GM23248 (cell line): ENCODE measurements around the gene FTL. TPM values are rescaled to one million over a fixed set of nuclear protein-coding genes. Genes with fewer than 3 reads are reported as not detected.

ENCODE experiments used
- DNase-seq: peaks from one replicate; pipeline ENCODE4 v3.0.0-alpha.2; 2015
- H2AFZ ChIP-seq: fragments of 200-600 bp; sonication (generic); 2 replicates; pipeline ENCODE4 v1.6.1; 2016; ENCODE audit warnings: antibody characterized with exemption
- H3F3A ChIP-seq: fragments of 200-600 bp; sonication (generic); 2 replicates; pipeline ENCODE4 v1.6.1; 2016; ENCODE audit warnings: mild to moderate bottlenecking, antibody characterized with exemption, mixed run types; ENCODE audit not compliant: insufficient read depth
- H3K27ac ChIP-seq: fragments of 200-600 bp; sonication (generic); 2 replicates; pipeline ENCODE4 v1.5.1; 2016; ENCODE audit warnings: mild to moderate bottlenecking
- H3K27me3 ChIP-seq: fragments of 200-600 bp; sonication (generic); replicated peaks from 2 replicates; pipeline ENCODE4 v1.6.1; 2016; ENCODE audit warnings: mild to moderate bottlenecking; ENCODE audit not compliant: insufficient read depth
- H3K36me3 ChIP-seq: fragments of 200-600 bp; sonication (generic); 2 replicates; pipeline ENCODE4 v1.6.1; 2016; ENCODE audit warnings: low read depth, mild to moderate bottlenecking
- H3K4me1 ChIP-seq: fragments of 200-600 bp; sonication (generic); 2 replicates; pipeline ENCODE4 v1.6.1; 2016; ENCODE audit warnings: mild to moderate bottlenecking; ENCODE audit not compliant: insufficient read depth
- H3K4me2 ChIP-seq: fragments of 200-600 bp; sonication (generic); one replicate; pipeline ENCODE4 v1.6.1; 2016; ENCODE audit warnings: mild to moderate bottlenecking; ENCODE audit not compliant: unreplicated experiment
- H3K4me3 ChIP-seq: fragments of 200-600 bp; sonication (generic); 2 replicates; pipeline ENCODE4 v1.5.1; 2016; ENCODE audit warnings: mild to moderate bottlenecking
- H3K79me2 ChIP-seq: fragments of 200-600 bp; sonication (generic); 2 replicates; pipeline ENCODE4 v1.6.1; 2016; ENCODE audit warnings: mild to moderate bottlenecking; ENCODE audit not compliant: insufficient read depth
- H3K9ac ChIP-seq: fragments of 200-600 bp; sonication (generic); 2 replicates; pipeline ENCODE4 v1.6.1; 2016; ENCODE audit warnings: mild to moderate bottlenecking
- H3K9me2 ChIP-seq: fragments of 200-600 bp; sonication (generic); 2 replicates; pipeline ENCODE4 v1.6.1; 2016; ENCODE audit warnings: mixed run types, mild to moderate bottlenecking, moderate library complexity; ENCODE audit not compliant: insufficient read depth
- H3K9me3 ChIP-seq: fragments of 200-600 bp; sonication (generic); one replicate; pipeline ENCODE4 v1.6.1; 2017; ENCODE audit warnings: low read depth
- H4K20me1 ChIP-seq: fragments of 200-600 bp; sonication (generic); 2 replicates; pipeline ENCODE4 v1.6.0; 2016; ENCODE audit not compliant: insufficient read depth
- EZH2 ChIP-seq: fragments of 200-600 bp; sonication (generic); IDR thresholded peaks from 2 replicates; pipeline ENCODE4 v1.6.1; 2018; ENCODE audit warnings: antibody characterized with exemption, mild to moderate bottlenecking; ENCODE audit not compliant: insufficient read depth, poor library complexity, severe bottlenecking
- EZH2phosphoT487 ChIP-seq: fragments of 200-600 bp; sonication (generic); IDR thresholded peaks from 2 replicates; pipeline ENCODE4 v1.6.1; 2018; ENCODE audit warnings: antibody characterized with exemption, moderate library complexity, mild to moderate bottlenecking, low read depth; ENCODE audit not compliant: insufficient read depth
- WGBS, 2 experiments: methylation state at CpG; one replicate each; pipeline ENCODE4 v1.1.6; 2015 to 2017; ENCODE audit warnings: low lambda C conversion rate in 2 of 2, low coverage in 1 of 2; ENCODE audit errors: missing lambda C conversion rate in 2 of 2; 5-methylcytosine and 5-hydroxymethylcytosine counted together
- in situ Hi-C: fragments of 300-500 bp; cut with MboI; formaldehyde crosslinking; loops from 2 replicates; pipeline ENCODE4 v1.15.0; 2020
- polyA plus RNA-seq: library from polyadenylated mRNA; unstranded; fragments of >200 nt; fragmentation: Nextera tagmentation; extraction: Ambion mirVana; gene quantifications from 2 replicates; pipeline ENCODE4 v1.2.1, GENCODE V29; 2016
- total RNA-seq: library from RNA; depleted of rRNA; stranded (reverse); fragments of >200 nt; shearing (Covaris generic); gene quantifications from 2 replicates; pipeline ENCODE4 v1.2.3, GENCODE V29; 2014

Gene FTL
- total and polyA plus RNA-seq, 2 experiments from 2014 or later = 2,848 to 8,171 TPM

GRCh38 chr19:48967346-48968178, 2.5 kb downstream of the FTL start:
- peak overlapping the region; percentile 97 for H3K27ac ChIP-seq

GRCh38 chr19:48968179-48968661, 3.1 kb downstream of the FTL start:
- WGBS, 2 experiments = 40 to 53% methylated on average over 4 of the region's 4 CpGs
- in situ Hi-C loops = no loop called here
- Histone ChIP-seq H3K36me3 (peaks cover 37% of the 10 kb centered on the region), H3K9me3 (no peaks in the 10 kb centered on the region), H3K4me1 (peaks cover 23% of the 10 kb centered on the region), H3K27me3 (no peaks in the 10 kb centered on the region), H4K20me1 (peaks cover 12% of the 10 kb centered on the region; the same call in 1 of the 2 replicates), H2AFZ (no peak overlapping the region), H3F3A (peaks cover 69% of the 10 kb centered on the region), H3K9ac (peak overlapping the region; percentile 95; the same call in 1 of the 2 replicates), H3K27ac (peak overlapping the region; percentile 97), H3K9me2 (no peaks in the 10 kb centered on the region), H3K79me2 (peaks cover 22% of the 10 kb centered on the region), H3K4me3 (no peak overlapping the region), H3K4me2 (no peak overlapping the region)
- peak; percentile 43 for DNase-seq
- TF ChIP-seq EZH2 (no peak), EZH2phosphoT487 (no peak)

More at GRCh38 chr19:48967346-48968178, 2.5 kb downstream of the FTL start:
- H3F3A ChIP-seq = peaks cover 66% of the 10 kb centered on the region
- H3K4me3 ChIP-seq = peak overlapping the region; percentile 97
- H3K27me3 ChIP-seq = no peaks in the 10 kb centered on the region
- H3K9me3 ChIP-seq = no peaks in the 10 kb centered on the region
- H3K79me2 ChIP-seq = peaks cover 22% of the 10 kb centered on the region
- H3K36me3 ChIP-seq = peaks cover 34% of the 10 kb centered on the region; the same call in 1 of the 2 replicates
- H2AFZ ChIP-seq = no peak overlapping the region
- peaks cover 24% of the 10 kb centered on the region for H3K4me1 ChIP-seq
- peak; percentile 58 for DNase-seq
- TF ChIP-seq EZH2 (no peak), EZH2phosphoT487 (no peak)
- no peaks in the 10 kb centered on the region for H3K9me2 ChIP-seq
- 69 to 70% methylated on average over 14 of the region's 14 CpGs for WGBS, 2 experiments
- peak overlapping the region; percentile 98 for H3K4me2 ChIP-seq
- peaks cover 12% of the 10 kb centered on the region; the same call in 1 of the 2 replicates for H4K20me1 ChIP-seq
- in situ Hi-C loops = no loop called here
- peak overlapping the region; percentile 95 for H3K9ac ChIP-seq

GRCh38 chr19:48968813-48969218, 3.7 kb downstream of the FTL start:
- Histone ChIP-seq H3K27ac (peak overlapping the region; percentile 97; the same call in 1 of the 2 replicates), H3K9me2 (no peaks in the 10 kb centered on the region), H3K4me1 (peaks cover 17% of the 10 kb centered on the region), H3K27me3 (no peaks in the 10 kb centered on the region), H3K36me3 (peaks cover 43% of the 10 kb centered on the region), H3K4me2 (no peak overlapping the region), H3K9me3 (no peaks in the 10 kb centered on the region), H2AFZ (no peak overlapping the region), H3K4me3 (no peak overlapping the region), H3K9ac (no peak overlapping the region), H3K79me2 (peaks cover 22% of the 10 kb centered on the region), H4K20me1 (peaks cover 12% of the 10 kb centered on the region; the same call in 1 of the 2 replicates), H3F3A (peaks cover 65% of the 10 kb centered on the region)
- no peak for DNase-seq
- in situ Hi-C loops = no loop called here
- WGBS, 2 experiments = 42 to 48% methylated on average over 14 to 15 of the region's 15 CpGs
- TF ChIP-seq EZH2 (no peak), EZH2phosphoT487 (no peak)

- H3K9ac ChIP-seq = no peak overlapping the region
- peak; percentile 43 for DNase-seq
- TF ChIP-seq EZH2phosphoT487 (no peak), EZH2 (no peak)
- H3K27me3 ChIP-seq = no peaks in the 10 kb centered on the region
- peaks cover 12% of the 10 kb centered on the region; the same call in 1 of the 2 replicates for H4K20me1 ChIP-seq
- H3K36me3 ChIP-seq = peaks cover 49% of the 10 kb centered on the region
- H3K4me3 ChIP-seq = no peak overlapping the region
- no peak overlapping the region for H3K4me2 ChIP-seq
- H3K4me1 ChIP-seq = peaks cover 10% of the 10 kb centered on the region
- no peaks in the 10 kb centered on the region for H3K9me3 ChIP-seq
- no peak overlapping the region for H2AFZ ChIP-seq
- WGBS, 2 experiments = 94 to 95% methylated on average over 36 to 45 of the region's 45 CpGs
- no peaks in the 10 kb centered on the region for H3K9me2 ChIP-seq
- H3F3A ChIP-seq = peaks cover 58% of the 10 kb centered on the region
- peaks cover 22% of the 10 kb centered on the region for H3K79me2 ChIP-seq
- no peak overlapping the region for H3K27ac ChIP-seq
- in situ Hi-C loops = loop anchor here (10.0 kb wide), 1 partner anchor 175 kb away; no protein-coding TSS in a partner anchor
These were observed 4.4 kb downstream of the FTL start for GRCh38 chr19:48969276-48970138.
